Activated naive CD8-positive, alpha-beta T cell treated with anti-CD3 and anti-CD28 coated beads, Interleukin-2, amount 10 ng/mL, durations not matched to agents 7 days and 5 days (primary cell): ENCODE measurements around the gene TOM1. TPM values are rescaled to one million over a fixed set of nuclear protein-coding genes. Genes with fewer than 3 reads are reported as not detected.

ENCODE experiments used
- ATAC-seq: fragments of 150-1000 bp; cut with Tn5 transposase; one replicate; pipeline ENCODE4 v1.10.0; 2021; ENCODE audit warnings: low read depth, moderate library complexity
- POLR2A ChIA-PET: fragments of 350-600 bp; sonication (Branson Sonifier 250); formaldehyde crosslinking; loops from one replicate; lab custom pipeline; 2021; ENCODE audit warnings: antibody characterized with exemption; lab: Charles Lee
- DNase-seq: peaks from one replicate; pipeline ENCODE4 v3.0.0; 2021
- H3K27ac Mint-ChIP-seq: one replicate; pipeline ENCODE4 v1.8.0; 2022; ENCODE audit warnings: mild to moderate bottlenecking, mixed read lengths
- H3K27me3 Mint-ChIP-seq: one replicate; pipeline ENCODE4 v1.8.0; 2022; ENCODE audit warnings: mild to moderate bottlenecking, moderate library complexity, mixed read lengths
- H3K36me3 Mint-ChIP-seq: one replicate; pipeline ENCODE4 v1.8.0; 2021; ENCODE audit warnings: mild to moderate bottlenecking, mixed read lengths
- H3K4me1 Mint-ChIP-seq: one replicate; pipeline ENCODE4 v1.8.0; 2021; ENCODE audit warnings: mixed read lengths
- H3K4me3 Mint-ChIP-seq: one replicate; pipeline ENCODE4 v1.8.0; 2022; ENCODE audit warnings: mild to moderate bottlenecking, moderate library complexity, mixed read lengths
- H3K9me3 Mint-ChIP-seq: one replicate; pipeline ENCODE4 v1.8.0; 2021; ENCODE audit warnings: mixed read lengths
- total RNA-seq, 2 experiments: library from RNA; stranded (reverse); gene quantifications; one replicate each; pipeline ENCODE4 v1.2.3, GENCODE V29; 2021

Gene TOM1
- total RNA-seq, 2 experiments from 2014 or later: 36.7 to 39.5 TPM

DNA sequence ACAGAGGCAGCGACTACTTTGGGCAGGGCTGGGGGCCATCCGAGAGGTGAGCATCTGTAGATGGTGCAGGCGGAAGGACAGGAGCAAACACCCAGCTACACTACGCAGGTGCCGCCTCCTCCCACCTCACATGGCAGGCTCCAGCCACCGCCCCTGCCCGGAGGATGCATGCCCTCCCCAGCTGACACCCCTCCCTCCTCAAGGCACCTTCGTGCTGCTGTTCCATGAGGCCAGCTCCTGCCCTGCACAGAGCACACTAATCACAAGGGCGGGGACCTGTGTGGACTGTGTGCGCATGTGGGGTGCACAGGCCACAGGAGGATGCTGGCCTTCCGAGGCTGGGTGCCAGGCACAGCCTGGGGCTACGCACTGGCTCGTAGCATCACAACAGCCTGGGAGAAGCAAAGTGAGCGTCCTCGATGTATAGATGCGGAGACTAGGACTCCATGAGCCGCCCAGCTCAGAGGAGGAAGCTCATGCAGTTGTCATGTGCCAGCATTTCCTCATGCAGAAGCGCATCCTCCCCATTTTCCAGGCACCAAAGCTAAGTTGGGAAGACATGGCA lies 48.4 kb downstream of the TOM1 start:
- ATAC-seq: no peak
- DNase-seq: no peak
- POLR2A ChIA-PET: no interaction called here
- H3K9me3 Mint-ChIP-seq: no peaks in the 10 kb centered on the region
- no peaks in the 10 kb centered on the region for H3K27me3 Mint-ChIP-seq
- H3K36me3 Mint-ChIP-seq: no peaks in the 10 kb centered on the region
- H3K4me3 Mint-ChIP-seq: no peak overlapping the region
- peaks cover 17% of the 10 kb centered on the region for H3K4me1 Mint-ChIP-seq
- H3K27ac Mint-ChIP-seq: no peak overlapping the region

DNA sequence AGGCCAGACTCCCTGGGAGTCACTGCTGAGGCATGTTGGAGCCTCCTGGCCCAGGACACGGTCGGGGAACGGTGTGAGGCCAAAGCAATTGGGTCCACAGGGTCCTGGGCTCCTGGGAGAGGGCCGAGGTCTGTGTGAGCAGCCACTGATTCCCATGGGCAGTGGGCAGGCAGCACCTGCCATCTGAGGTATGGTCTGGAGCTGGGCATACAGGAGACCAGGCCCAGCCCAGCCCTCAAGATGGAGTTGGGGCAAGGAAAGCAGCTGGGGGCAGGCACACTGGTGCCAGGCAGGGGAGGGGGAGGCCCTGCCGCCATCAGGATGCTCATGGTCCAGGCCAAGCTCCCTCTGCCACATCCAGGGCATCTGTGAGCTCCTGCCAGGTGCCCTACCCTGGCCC lies 49.0 kb downstream of the TOM1 start:
- POLR2A ChIA-PET: interaction anchor here (0.6 kb wide), 1 partner anchor 217 kb away, joined by 6 read pairs; no protein-coding TSS in a partner anchor

DNA sequence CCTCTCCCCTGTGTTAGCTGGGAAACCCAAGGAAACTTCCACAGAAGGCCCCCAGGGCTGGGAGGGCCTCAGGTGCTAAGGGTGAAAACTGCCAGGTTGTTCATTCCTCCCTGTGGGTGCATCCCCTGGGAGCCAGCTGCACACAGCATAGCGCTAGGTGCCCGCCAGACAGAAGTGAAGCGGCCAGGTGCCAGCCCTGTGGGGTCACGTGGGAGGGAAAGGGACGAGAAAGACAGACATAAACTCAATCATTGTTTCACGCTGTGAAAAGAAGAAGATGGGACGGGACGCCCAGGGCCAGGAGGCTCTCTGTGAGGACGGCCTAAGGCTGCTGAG lies 49.6 kb downstream of the TOM1 start:
- Mint-ChIP-seq H3K9me3 (no peaks in the 10 kb centered on the region), H3K27ac (peak overlapping the region; percentile 23), H3K27me3 (no peaks in the 10 kb centered on the region), H3K4me1 (peaks cover 17% of the 10 kb centered on the region), H3K4me3 (no peak overlapping the region), H3K36me3 (no peaks in the 10 kb centered on the region)
- POLR2A ChIA-PET: interaction anchor here (0.6 kb wide), 1 partner anchor 218 kb away, joined by 6 read pairs; no protein-coding TSS in a partner anchor
- ATAC-seq (no peak), DNase-seq (no peak)

More for the DNA sequence above, 49.0 kb downstream of the TOM1 start:
- Mint-ChIP-seq H3K4me1 (peaks cover 17% of the 10 kb centered on the region), H3K4me3 (no peak overlapping the region), H3K27ac (no peak overlapping the region), H3K9me3 (no peaks in the 10 kb centered on the region), H3K36me3 (no peaks in the 10 kb centered on the region), H3K27me3 (no peaks in the 10 kb centered on the region)
- no peak for DNase-seq
- ATAC-seq: no peak

DNA sequence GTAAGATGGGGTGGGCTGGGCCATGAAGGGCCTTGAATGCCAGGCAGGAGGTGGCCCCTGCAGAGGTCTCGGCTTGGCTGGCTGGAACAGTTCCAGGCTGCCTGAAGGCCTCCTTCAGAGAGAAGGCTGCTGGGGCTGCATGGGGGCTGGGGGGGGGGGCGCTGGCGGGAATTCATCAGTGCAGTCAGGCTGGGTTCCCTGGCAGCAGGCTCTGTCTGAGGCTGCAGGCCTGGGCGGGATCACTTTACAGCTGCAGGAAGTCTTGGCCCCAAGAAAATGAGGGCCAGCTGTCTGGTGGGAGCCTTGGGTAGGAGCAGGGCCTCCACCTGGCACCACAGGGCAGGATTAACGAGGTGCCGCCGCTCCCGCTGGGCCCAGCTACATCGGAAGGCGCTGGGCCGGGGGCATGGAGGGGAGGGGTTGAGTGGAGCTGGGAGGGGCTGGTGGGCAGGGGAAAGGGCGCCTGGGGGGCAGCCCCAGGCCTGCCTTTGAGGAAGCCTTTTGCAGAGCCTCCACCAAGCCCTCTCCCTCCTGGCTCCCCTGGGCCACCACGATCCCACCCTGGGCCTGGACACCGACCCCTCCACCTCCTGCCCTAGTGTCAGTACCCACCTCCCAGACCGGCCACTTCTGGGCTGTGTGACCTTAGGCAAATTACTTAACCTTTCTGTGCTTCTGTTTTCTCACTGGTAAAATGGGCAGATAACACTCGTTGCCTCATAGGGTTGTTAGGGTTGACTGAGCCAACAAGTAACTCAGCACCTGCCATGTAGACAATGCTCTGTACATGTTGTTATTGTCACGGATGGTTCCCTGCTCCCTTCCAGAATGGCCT lies 50.2 kb downstream of the TOM1 start:
- Mint-ChIP-seq H3K9me3 (no peaks in the 10 kb centered on the region), H3K4me3 (no peak overlapping the region), H3K27me3 (no peaks in the 10 kb centered on the region), H3K4me1 (peaks cover 17% of the 10 kb centered on the region), H3K27ac (peak overlapping the region; percentile 23), H3K36me3 (no peaks in the 10 kb centered on the region)
- POLR2A ChIA-PET: no interaction called here
- no peak for DNase-seq
- no peak for ATAC-seq

DNA sequence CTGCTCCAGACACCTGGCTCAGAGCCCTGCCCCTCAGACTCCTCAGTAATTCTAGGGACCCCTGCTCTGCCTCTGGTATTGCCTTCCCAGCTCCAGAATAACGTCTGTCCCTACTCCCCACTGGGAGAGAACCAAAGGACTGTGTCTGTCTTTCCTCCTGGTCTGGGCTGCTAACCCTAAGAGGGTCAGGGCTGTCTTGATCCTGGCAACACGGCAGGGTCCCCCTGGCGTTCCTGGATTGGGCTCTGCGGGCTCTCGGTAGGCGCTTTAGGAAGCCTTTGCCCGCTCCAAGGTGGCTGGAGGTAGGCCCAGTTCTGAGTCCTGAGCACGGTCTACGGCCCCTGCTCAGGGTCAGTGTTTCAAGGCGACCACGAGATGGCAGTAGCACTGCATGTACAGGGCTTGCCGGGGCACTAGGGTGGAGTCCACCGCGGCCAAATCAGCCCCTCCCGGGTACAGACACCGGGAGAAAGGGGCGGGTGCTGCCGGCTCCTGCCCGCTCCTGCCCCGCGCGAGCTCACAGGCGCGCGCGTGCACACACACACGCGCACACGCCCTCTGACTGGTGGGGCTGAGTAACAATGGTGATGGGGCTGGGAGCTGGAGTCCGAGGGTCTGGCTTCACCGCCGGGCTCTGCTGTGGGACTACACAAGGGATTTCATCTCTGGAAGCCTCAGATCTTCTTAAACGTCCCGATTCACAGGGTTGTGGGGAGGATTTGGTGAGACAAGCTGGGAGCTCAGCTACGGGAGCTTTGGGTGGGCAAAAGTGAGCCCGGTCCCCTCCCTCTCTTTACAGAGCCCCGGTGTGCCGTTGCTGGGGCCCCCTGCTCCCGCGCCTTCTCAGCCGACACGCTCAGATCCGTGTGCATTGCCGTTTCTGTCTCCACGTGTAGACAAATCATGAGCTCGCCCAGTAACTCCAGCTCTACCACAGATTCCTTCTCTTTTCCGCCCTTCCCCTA lies 51.1 kb downstream of the TOM1 start:
- no peaks in the 10 kb centered on the region for H3K9me3 Mint-ChIP-seq
- H3K27me3 Mint-ChIP-seq: peaks cover 2% of the 10 kb centered on the region
- H3K4me1 Mint-ChIP-seq: peaks cover 17% of the 10 kb centered on the region
- no peaks in the 10 kb centered on the region for H3K36me3 Mint-ChIP-seq
- H3K27ac Mint-ChIP-seq: peak overlapping the region; percentile 58
- POLR2A ChIA-PET: interaction anchor here (1.0 to 1.1 kb wide), 2 partner anchors 232 to 269 kb away, joined by 3 read pairs; no protein-coding TSS in a partner anchor
- peak overlapping the region; percentile 81 for H3K4me3 Mint-ChIP-seq
- ATAC-seq: peak; percentile 91
- peak; percentile 86 for DNase-seq

DNA sequence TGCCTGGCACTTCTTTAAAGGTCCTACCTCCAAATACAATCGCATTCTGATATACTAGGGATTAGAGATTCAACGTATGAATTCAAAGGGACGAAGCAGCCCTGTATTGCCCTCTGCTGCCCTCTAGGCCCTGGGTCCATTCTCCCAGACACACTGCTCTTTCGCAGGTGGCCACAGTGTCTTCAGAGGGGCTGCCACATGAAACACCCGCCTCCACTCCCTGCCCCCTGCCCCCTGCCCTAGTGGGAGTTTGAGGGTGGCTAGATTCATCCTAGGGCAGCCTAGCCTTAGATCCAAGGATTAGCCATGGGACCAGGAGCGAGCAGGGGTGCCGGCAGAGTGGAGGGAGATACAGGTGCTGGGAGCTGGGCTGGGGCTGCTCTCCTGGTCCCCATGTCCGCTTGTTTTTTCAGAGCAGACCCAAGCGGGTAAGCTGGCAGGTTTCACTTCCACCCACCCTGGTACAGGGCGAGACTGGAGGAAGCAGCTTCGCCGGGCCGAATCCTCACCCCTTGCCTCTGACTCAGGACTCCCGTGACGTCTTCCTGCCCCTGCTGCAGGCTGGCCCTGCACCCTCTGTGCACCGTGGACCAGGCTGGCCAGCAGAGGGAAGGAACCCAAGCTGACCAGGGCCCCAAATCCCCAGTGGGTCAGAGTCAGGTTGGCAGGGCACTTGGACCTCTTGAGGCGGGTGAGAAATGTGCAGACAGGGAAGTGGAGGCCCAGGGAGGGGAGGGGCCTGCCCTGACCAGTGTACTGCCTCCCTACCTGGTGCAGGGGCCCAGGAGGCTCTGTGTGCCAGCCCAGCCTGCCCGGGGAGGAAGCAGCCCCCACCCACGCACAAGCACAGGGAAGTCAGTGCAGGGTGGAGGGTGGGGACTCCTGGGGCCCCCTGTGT lies 52.8 kb downstream of the TOM1 start:
- ATAC-seq: peak; percentile 35
- Mint-ChIP-seq H3K27ac (peak overlapping the region; percentile 79), H3K27me3 (peaks cover 8% of the 10 kb centered on the region), H3K36me3 (no peaks in the 10 kb centered on the region), H3K4me1 (peaks cover 17% of the 10 kb centered on the region), H3K9me3 (no peaks in the 10 kb centered on the region), H3K4me3 (peak overlapping the region; percentile 58)
- peak; percentile 51 for DNase-seq
- POLR2A ChIA-PET: interaction anchor here (0.7 to 0.8 kb wide), 2 partner anchors 28 to 713 kb away, joined by 3 to 4 read pairs; no protein-coding TSS in a partner anchor

DNA sequence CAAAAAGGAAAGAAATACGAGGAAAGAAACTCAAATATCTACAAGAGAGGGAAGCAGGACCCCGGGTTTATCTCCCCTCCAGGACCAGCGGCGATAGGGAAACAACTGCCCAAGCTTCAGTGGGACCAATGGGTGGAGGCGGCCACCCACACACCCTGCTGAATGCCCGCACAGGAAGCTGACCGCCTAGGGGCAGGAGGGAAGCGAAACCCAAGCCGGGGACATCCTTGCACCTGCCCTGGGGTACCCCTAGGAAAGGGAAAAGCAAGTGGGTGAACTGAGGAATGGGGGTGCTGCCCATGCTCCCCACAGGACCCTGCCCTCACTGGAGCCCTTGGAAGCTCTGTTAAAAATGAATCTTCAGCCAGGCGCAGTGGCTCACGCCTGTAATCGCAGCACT lies 53.6 kb downstream of the TOM1 start:
- ATAC-seq (no peak), DNase-seq (no peak)
- Mint-ChIP-seq H3K9me3 (no peaks in the 10 kb centered on the region), H3K27ac (no peak overlapping the region), H3K4me3 (no peak overlapping the region), H3K4me1 (peaks cover 20% of the 10 kb centered on the region), H3K27me3 (peaks cover 8% of the 10 kb centered on the region), H3K36me3 (no peaks in the 10 kb centered on the region)
- POLR2A ChIA-PET: interaction anchor here (0.7 kb wide), 1 partner anchor 563 kb away, joined by 3 read pairs; no protein-coding TSS in a partner anchor

DNA sequence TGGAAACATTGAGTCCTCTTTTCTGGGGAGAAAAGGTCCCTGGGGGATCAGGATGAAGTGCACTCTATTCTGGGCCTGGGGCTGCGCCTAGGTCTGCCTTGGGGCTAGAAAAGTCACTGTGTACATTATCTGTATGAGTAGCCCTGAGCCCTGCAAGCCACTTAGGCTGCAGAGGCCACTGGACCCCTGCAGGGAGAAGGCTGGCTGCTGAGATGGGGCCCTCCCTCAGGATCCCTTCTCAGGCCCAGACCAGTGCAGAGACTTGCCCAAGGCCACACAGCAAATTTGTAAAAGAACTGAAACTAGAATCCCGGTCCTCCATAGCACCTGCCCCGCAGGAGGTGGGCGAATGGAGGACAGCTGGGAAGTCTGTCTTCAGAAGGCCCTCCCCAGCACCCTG lies 54.4 kb downstream of the TOM1 start:
- H3K4me3 Mint-ChIP-seq: no peak overlapping the region
- H3K4me1 Mint-ChIP-seq: peaks cover 20% of the 10 kb centered on the region
- peaks cover 8% of the 10 kb centered on the region for H3K27me3 Mint-ChIP-seq
- H3K36me3 Mint-ChIP-seq: no peaks in the 10 kb centered on the region
- no peaks in the 10 kb centered on the region for H3K9me3 Mint-ChIP-seq
- ATAC-seq: no peak
- H3K27ac Mint-ChIP-seq: no peak overlapping the region
- POLR2A ChIA-PET: no interaction called here
- no peak for DNase-seq

DNA sequence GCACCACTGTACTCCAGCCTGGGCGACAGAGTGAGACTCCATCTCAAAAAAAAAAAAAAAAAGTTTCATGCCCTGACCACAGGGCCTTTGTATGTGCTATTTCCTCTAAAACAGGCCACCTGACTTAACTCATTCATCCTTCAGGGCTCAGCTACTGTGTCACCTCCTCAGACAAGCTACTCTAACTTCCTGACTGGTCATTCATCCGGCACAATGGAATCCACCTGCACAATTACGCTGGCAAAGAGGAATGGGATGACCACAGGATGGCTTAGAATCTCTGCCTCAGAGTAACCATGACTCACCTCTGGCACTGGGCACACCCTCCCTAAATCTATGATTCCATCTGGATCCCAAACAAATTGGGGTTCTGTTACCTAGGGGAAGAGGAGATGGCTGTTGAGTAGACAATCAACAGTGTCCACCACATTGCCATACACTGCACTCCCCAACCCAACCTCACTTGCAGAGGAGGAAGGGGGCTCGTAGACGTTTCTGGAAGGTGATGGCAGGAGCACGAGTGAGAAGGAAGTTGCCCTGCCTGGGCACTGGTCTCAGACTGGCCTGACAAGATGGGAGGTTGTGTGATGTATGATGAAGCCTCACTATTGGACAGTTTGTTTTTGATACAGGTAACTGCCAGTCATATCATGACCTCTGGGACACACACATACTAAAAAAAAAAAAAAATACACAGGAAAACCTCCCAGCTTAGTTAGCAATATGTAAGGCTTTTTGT lies 58.4 kb downstream of the TOM1 start:
- Mint-ChIP-seq H3K4me3 (no peak overlapping the region), H3K36me3 (no peaks in the 10 kb centered on the region), H3K9me3 (no peaks in the 10 kb centered on the region), H3K27ac (no peak overlapping the region), H3K27me3 (peaks cover 11% of the 10 kb centered on the region), H3K4me1 (peaks cover 4% of the 10 kb centered on the region)
- ATAC-seq: no peak
- POLR2A ChIA-PET: no interaction called here
- no peak for DNase-seq

DNA sequence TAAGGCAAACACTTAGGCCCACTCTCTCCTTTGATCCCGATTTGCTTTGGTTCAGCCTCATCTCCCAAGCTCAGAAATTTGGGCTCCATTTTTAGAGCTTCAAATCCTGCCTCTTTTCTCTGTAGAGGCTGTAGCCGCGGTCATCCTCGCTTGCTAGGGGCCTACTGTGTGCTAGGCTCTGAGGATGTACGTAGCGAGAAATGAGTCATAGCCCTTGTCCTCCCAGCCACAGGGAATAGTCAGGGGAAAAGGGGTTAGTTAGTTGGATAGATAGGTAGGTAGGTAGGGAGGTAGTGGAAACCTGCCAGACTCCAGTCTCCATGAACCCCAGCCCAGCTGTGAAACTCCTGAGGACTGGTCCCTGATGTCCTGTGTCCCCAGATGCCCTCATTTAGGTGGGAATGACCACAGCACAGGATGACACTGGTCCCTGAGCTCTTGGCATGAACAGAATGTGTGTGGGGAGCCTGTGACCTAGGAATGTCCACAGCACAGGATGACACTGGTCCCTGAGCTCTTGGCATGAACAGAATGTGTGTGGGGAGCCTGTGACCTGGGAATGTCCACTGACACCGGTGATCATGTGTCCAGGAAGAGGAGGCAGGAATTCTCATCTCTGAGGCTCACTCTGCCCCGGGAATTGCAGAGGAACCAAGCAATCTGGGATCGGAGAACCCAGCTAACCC lies 59.8 kb downstream of the TOM1 start:
- no peak for DNase-seq
- peaks cover 2% of the 10 kb centered on the region for H3K4me1 Mint-ChIP-seq
- no peak for ATAC-seq
- H3K27ac Mint-ChIP-seq: no peak overlapping the region
- POLR2A ChIA-PET: interaction anchor here (0.6 kb wide), 1 partner anchor 29 kb away, joined by 3 read pairs; no protein-coding TSS in a partner anchor
- no peaks in the 10 kb centered on the region for H3K9me3 Mint-ChIP-seq
- H3K36me3 Mint-ChIP-seq: no peaks in the 10 kb centered on the region
- H3K27me3 Mint-ChIP-seq: peaks cover 11% of the 10 kb centered on the region
- H3K4me3 Mint-ChIP-seq: no peak overlapping the region

DNA sequence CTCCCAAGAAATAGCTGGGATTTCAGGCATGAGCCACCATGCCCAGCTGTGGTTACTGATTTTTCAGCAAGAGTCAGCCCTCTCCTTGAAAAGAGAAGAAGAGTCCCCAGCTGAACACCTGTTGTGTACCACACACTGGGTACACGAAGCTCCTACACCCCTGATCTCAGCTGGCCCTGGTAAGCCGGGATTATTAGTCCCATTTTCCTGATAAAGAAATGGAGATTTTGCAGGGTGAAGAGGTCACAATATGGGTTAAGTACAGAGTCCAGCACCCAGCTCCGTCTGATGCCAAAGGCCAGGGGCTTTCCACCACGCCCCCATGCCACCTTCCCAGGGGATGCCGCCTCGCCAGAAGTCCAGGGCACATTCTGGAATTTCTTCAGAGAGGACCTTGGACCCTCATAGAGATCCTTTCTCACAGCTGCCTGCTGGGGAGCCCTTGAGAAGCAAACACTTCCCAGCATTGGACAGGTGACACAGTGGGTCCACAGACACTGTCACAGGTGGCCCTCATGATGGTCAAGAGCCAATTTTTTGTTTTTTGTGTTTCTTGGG lies 61.4 kb downstream of the TOM1 start:
- no peak for ATAC-seq
- no peak for DNase-seq
- Mint-ChIP-seq H3K36me3 (no peaks in the 10 kb centered on the region), H3K4me1 (peaks cover 2% of the 10 kb centered on the region), H3K27me3 (peaks cover 15% of the 10 kb centered on the region), H3K27ac (no peak overlapping the region), H3K4me3 (no peak overlapping the region), H3K9me3 (no peaks in the 10 kb centered on the region)
- POLR2A ChIA-PET: no interaction called here
